Small intestine (tissue), 7 donors: ENCODE data around the gene LDB2. TPM values are rescaled to one million over a fixed set of nuclear protein-coding genes. Genes with fewer than 3 reads are reported as not detected.

Experiments
- DNase-seq, 2 donors: peaks; one replicate each; pipeline versions ENCODE4 v3.0.0 to v3.0.0-alpha.2; 2013
- FAIRE-seq: peaks from 2 replicates; lab custom pipeline; 2012; peaks lifted over from hg19 to GRCh38; lab: Jason Lieb, UNC
- H3K27ac ChIP-seq, 3 donors: one replicate each; pipeline ENCODE4 v1.5.1; 2013; ENCODE audit warnings: low read length in 2 of 3, mild to moderate bottlenecking in 2 of 3, control low read depth in 1 of 3, inconsistent platforms in 1 of 3, low read depth in 1 of 3, moderate library complexity in 1 of 3
- H3K27me3 ChIP-seq, 3 donors: one replicate each; pipeline ENCODE4 v1.6.1; 2013; ENCODE audit warnings: low read length in 3 of 3, inconsistent platforms in 1 of 3; ENCODE audit not compliant: control insufficient read depth in 3 of 3, insufficient read depth in 3 of 3
- H3K36me3 ChIP-seq, 3 donors: one replicate each; pipeline ENCODE4 v1.6.1; 2013; ENCODE audit warnings: low read length in 3 of 3, inconsistent platforms in 1 of 3, low read depth in 1 of 3, mild to moderate bottlenecking in 1 of 3, moderate library complexity in 1 of 3; ENCODE audit not compliant: control insufficient read depth in 3 of 3, insufficient read depth in 2 of 3
- H3K4me1 ChIP-seq, 3 donors: one replicate each; pipeline ENCODE4 v1.6.1; 2013; ENCODE audit warnings: low read length in 2 of 3, inconsistent platforms in 1 of 3, low read depth in 1 of 3, mild to moderate bottlenecking in 1 of 3, moderate library complexity in 1 of 3; ENCODE audit not compliant: control insufficient read depth in 3 of 3, insufficient read depth in 2 of 3
- H3K4me3 ChIP-seq, 3 donors: one replicate each; pipeline ENCODE4 v1.5.1; 2013; ENCODE audit warnings: low read length in 3 of 3, control low read depth in 1 of 3, inconsistent platforms in 1 of 3, low read depth in 1 of 3, mild to moderate bottlenecking in 1 of 3, moderate library complexity in 1 of 3
- H3K9me3 ChIP-seq, 2 donors: one replicate each; pipeline ENCODE4 v1.6.1; 2013; ENCODE audit warnings: low read depth in 1 of 2, low read length in 1 of 2; ENCODE audit not compliant: control insufficient read depth in 2 of 2, insufficient read depth in 1 of 2
- WGBS, 3 donors: extraction: QIAGEN DNeasy Blood & Tissue Kit; methylation state at CpG; one replicate each; pipeline ENCODE4 v1.1.7; 2013; 5-methylcytosine and 5-hydroxymethylcytosine counted together
- polyA plus RNA-seq, 4 donors: library from polyadenylated mRNA; stranded (reverse) in 3 of 4; unstranded in 1 of 4; fragments of 200-250 nt in 3 of 4; fragments of 120-200 nt in 1 of 4; gene quantifications; one replicate each; pipeline versions ENCODE4 v1.2.1 to v1.2.3, GENCODE V29; 2013
- donor health status: healthy with polysubstance abuse.
- donor health status: control.
- donor health status: control.
- donor health status: Bipolar disorder and iron deficiency.
- donor health status: healthy.

Gene LDB2
- polyA plus RNA-seq, 4 donors = 1.1 to 19.2 (median 6.6) TPM

DNA sequence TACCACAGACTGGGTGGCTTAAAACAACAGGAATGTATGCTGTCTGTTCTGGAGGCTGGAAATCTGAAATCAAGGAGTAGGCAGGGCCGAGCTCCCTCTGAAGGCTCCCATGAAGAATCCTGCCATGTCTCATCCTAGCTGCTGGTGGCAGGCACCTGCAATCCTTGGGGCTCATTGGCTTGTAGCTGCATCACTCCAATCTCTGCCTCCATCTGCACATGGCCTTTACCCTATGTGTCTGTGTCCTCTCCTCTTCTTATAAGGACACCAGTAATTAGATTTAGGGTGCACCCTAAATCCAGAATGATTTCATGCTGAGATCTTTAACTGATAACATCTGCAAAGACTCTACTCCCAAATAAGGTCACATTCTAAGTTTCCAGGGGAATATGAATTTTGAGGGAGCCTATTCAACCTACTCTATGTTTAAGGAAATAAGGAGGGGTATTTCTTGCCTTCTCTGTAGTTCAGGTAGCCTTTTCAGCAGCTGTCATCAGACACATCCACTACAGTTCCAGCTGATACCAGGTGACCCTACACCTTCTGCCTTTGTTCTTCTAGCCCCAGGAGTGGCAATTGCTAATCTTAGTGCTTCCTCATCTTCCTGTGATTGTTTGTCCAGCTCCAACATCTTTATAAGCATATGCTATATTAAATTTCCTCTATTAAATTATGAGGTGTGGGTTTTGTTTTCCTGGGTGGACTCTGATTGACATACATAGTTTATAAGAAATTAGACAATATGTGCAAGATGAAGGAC lies 377.1 kb downstream of the LDB2 start:
- Histone ChIP-seq H3K9me3 (no peaks in the 10 kb centered on the region), H3K4me1 (no peaks in the 10 kb centered on the region), H3K4me3 (no peak overlapping the region), H3K27ac (no peak overlapping the region), H3K27me3 (no peaks in the 10 kb centered on the region), H3K36me3 (no peaks in the 10 kb centered on the region)
- FAIRE-seq = no peak
- 47 to 74% (median 55%) methylated on average over 1 of the region's 1 CpG for WGBS, 3 donors
- DNase-seq = no peak

DNA sequence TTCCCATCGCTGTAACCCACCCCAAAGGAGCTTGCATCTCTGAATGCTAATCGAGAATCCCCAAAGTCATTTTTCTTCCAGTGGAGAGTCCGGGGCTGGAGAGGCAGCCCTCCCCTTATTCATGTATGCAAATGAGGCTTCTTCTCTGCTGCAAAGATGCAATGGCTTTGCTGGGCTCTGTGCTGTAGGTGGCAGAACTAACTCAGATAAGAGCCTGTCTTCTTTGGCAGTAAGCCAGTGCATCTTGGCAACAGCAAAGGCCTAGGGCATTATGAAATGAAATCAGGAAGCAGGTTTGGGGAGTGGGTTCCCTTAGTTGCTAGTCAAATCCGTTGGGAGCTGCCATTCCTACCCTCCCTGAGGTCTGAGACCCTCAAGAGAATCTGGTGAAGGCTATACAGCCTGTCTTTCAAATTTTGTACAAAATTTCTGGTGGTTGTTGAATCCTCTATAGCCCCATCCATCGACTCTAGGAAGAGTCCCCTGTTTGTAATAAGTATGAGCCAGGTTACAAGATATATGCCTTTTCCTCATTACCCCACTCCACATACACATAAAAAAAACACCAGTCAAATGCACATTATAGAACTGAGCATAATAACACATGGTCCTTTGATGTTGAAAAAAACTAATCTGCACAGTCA lies 381.5 kb downstream of the LDB2 start:
- 49 to 56% (median 54%) methylated on average over 5 of the region's 5 CpGs for WGBS, 3 donors
- DNase-seq (peak; percentile 1 to 13), FAIRE-seq (no peak)
- H3K4me1 ChIP-seq = no peaks in the 10 kb centered on the region
- H3K27me3 ChIP-seq = no peaks in the 10 kb centered on the region
- H3K9me3 ChIP-seq = no peaks in the 10 kb centered on the region
- no peak overlapping the region for H3K27ac ChIP-seq
- H3K4me3 ChIP-seq = no peak overlapping the region
- no peaks in the 10 kb centered on the region for H3K36me3 ChIP-seq

DNA sequence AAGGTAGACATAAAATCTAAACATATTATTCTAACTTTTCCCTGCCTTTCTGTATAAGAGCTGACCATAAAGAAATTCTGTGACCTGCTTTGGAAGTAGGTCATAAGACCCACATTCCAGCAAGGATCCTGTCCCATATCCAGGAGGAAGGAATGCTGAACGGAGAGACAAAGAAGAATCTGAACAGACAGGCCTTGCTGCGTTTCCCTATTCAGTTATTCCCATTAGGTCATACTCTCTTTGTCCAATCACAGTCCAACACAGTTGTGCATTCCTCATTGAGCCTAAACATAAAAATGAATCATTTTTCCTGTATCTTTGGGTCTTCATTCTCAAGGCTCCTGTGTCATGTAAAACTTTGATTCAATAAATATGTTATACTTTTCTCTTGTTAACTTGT lies 384.6 kb downstream of the LDB2 start:
- no peak for FAIRE-seq
- peaks cover 0 to 3% of the 10 kb centered on the region in 2 donors for H3K9me3 ChIP-seq

DNA sequence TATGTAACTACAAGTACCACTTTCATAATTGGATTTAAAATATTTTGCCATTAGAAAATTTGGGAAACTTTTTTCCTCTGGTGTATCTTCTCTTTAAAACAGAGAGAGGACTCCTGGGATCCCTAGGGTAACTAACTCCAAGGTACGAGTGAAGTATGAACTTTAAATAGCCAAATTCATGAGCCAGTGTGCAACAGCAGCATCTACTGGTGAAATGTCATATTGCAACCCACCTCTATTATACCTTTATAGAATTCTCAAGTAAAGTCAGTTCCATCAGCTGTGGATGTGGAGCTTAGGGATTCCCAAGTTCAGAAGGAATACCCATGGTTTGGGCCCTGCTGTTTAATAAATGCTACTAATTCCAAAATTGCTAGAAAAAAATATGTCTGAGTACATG lies 389.5 kb downstream of the LDB2 start:
- Histone ChIP-seq H3K36me3 (peaks cover 0 to 2% (median 0%) of the 10 kb centered on the region in 3 donors), H3K4me3 (no peak overlapping the region), H3K9me3 (peaks cover 0 to 3% of the 10 kb centered on the region in 2 donors), H3K4me1 (no peaks in the 10 kb centered on the region), H3K27ac (no peak overlapping the region), H3K27me3 (no peaks in the 10 kb centered on the region)
- DNase-seq (no peak), FAIRE-seq (no peak)
- WGBS, 3 donors = 44 to 80% (median 64%) methylated on average over 1 of the region's 1 CpG

More for the DNA sequence above, 384.6 kb downstream of the LDB2 start:
- H3K4me3 ChIP-seq = no peak overlapping the region
- H3K27ac ChIP-seq = no peak overlapping the region
- no peaks in the 10 kb centered on the region for H3K4me1 ChIP-seq
- DNase-seq = no peak
- WGBS, 3 donors = 58 to 87% (median 71%) methylated on average over 2 of the region's 2 CpGs
- H3K27me3 ChIP-seq = no peaks in the 10 kb centered on the region
- peaks cover 0 to 2% (median 0%) of the 10 kb centered on the region in 3 donors for H3K36me3 ChIP-seq

DNA sequence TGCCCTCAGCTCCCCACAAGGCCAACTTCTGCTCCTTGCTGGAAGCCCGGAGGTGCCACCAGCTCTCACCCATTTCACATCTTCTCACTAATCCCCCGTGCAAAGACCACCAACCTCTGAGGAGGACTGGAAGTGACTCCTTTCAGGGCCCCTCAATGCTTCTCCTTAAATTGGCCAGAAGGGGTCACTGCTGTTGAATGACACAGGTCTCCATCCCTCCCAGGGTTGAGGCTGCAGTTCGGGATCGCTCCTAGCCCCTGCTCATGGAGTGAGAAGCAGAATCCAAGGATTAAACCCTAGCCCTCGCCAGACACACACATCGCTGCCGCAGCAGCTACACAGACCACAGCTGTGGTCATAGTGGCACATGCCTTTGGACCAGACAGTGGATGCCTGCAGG lies 392.7 kb downstream of the LDB2 start:
- H3K4me1 ChIP-seq = no peaks in the 10 kb centered on the region
- no peaks in the 10 kb centered on the region for H3K27me3 ChIP-seq
- no peak overlapping the region for H3K4me3 ChIP-seq
- DNase-seq (no peak), FAIRE-seq (no peak)
- WGBS, 3 donors = 69 to 78% (median 70%) methylated on average over 7 of the region's 7 CpGs
- H3K9me3 ChIP-seq = peaks cover 0 to 9% of the 10 kb centered on the region in 2 donors
- no peak overlapping the region for H3K27ac ChIP-seq
- H3K36me3 ChIP-seq = peaks cover 0 to 3% (median 2%) of the 10 kb centered on the region in 3 donors

DNA sequence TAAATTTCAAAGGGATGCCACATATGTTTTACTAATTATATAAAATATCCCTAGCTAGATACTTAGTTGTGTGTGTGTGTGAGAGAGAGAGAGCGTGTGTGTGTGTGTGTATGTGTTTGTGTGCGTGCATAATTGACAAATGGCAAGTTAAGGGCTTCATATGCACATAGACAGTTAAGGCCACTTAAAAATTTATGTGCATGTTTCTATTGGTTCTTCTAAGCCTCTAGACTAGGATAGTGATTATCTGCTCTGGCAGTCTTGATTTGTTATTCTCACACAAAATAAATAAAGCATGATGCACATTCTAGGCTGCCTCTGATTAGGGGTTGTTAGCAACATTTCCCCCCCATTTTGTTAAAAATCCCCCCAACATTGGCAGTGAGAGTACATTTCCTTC lies 393.2 kb downstream of the LDB2 start:
- Histone ChIP-seq H3K36me3 (peaks cover 0 to 3% (median 2%) of the 10 kb centered on the region in 3 donors), H3K4me1 (no peaks in the 10 kb centered on the region), H3K27ac (no peak overlapping the region), H3K4me3 (no peak overlapping the region), H3K9me3 (peaks cover 0 to 12% of the 10 kb centered on the region in 2 donors), H3K27me3 (no peaks in the 10 kb centered on the region)
- 74 to 90% (median 79%) methylated on average over 2 of the region's 2 CpGs for WGBS, 3 donors
- DNase-seq = no peak
- no peak for FAIRE-seq

DNA sequence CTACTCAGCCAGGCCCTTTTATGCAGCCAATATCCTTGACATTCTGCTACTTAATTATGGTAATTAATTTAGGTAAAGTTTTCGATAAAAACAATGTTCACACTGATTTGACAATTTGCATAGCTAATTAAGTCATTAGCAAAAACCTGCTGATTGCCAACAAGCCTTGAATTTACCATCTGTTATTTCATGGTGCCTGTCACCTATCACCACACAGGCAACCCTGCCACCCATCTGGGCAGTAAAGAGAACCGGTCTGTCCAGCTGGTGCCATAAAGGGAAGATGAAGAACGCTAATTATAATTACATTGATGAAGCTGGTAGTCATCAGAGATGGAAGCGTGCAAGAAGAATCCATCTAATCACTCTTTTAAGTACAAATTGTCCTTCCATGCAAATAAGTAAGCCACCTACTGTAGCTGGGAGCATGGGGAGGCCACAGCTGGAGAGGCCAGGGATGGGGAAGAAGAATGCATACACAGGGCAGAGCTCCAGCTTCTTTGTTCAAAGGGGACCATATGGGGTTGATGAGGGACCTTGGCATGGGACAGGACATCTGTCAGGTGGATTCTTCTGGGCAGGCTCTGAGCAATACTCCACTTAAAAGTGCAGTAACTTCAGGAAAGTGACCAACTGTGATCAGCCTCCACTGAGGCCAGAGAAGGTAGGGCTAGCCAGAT lies 394.9 kb downstream of the LDB2 start:
- peaks cover 0 to 3% (median 0%) of the 10 kb centered on the region in 3 donors for H3K36me3 ChIP-seq
- no peak for DNase-seq
- no peak overlapping the region for H3K4me3 ChIP-seq
- no peaks in the 10 kb centered on the region for H3K27me3 ChIP-seq
- WGBS, 3 donors = 87 to 89% (median 88%) methylated on average over 4 of the region's 4 CpGs
- FAIRE-seq = no peak
- no peak overlapping the region for H3K27ac ChIP-seq
- H3K4me1 ChIP-seq = no peaks in the 10 kb centered on the region
- H3K9me3 ChIP-seq = peaks cover 0 to 11% of the 10 kb centered on the region in 2 donors

DNA sequence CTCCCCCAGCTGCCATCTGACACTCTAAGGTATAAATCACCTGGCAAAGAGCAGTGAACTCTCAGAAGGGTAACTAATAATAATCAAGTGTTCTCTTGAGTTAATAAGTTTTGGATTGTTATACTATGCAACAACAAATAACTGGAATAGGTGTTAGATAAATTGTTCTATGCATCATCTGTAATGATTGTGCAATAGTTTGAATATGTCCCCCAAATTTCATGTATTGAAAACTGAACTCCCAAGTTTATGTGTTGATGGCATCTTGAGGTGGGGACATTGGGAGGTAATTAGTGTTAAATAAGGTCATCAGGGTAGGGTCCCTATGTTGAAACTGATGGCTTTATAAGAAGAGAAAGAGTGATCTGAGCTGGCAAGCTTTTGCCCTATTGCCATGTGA lies 399.5 kb downstream of the LDB2 start:
- Histone ChIP-seq H3K36me3 (peaks cover 0 to 3% (median 0%) of the 10 kb centered on the region in 3 donors), H3K9me3 (peaks cover 0 to 11% of the 10 kb centered on the region in 2 donors), H3K4me1 (no peaks in the 10 kb centered on the region), H3K27ac (no peak overlapping the region), H3K27me3 (no peaks in the 10 kb centered on the region), H3K4me3 (no peak overlapping the region)
- DNase-seq (no peak), FAIRE-seq (no peak)
